Astrocyte of the spinal cord (primary cell): ENCODE results near the gene STK32B.
"Not testable (repeated sequence)": the region's sequence is repeated elsewhere in the genome, so short reads cannot be mapped to it uniquely, and the experiment has no call there.

ENCODE experiments used
- DNase-seq: peaks from one replicate; pipeline ENCODE4 v3.0.0; 2011; ENCODE audit warnings: low read depth, low spot score
- H3K4me3 ChIP-seq: 2 replicates; pipeline ENCODE4 v1.5.1; 2011; ENCODE audit warnings: low read depth, mild to moderate bottlenecking, low read length, moderate library complexity
- in situ Hi-C: cut with HindIII; loops from 2 replicates; pipeline ENCODE4 v1.10.0; 2017; ENCODE audit warnings: low sequenced_read_pairs
- TF ChIP-seq, protein P1 (sequence below): IDR thresholded peaks from 2 replicates; pipeline ENCODE4 v1.5.1; 2012; ENCODE audit warnings: low read depth, mild to moderate bottlenecking, low read length, inconsistent platforms

The STK32B gene

DNA sequence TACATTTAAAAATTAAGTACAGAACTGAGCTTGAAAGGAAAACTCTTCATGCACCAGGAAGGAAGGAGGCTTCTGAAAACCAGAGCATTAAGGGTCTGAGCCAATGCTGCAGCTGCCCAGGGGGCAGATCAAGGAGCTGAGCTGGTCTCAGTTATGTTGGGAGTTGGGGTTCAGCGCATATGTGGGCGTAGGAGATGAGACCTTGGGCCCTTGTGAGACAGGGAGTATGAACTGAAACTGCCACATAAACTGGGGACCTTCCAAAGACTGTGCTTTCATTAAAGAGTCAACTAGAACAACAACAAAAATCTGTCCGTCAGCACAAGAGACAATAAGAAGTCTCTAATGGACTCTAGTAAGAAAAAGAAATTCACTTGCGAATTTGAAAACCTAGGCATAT, 226.9 kb downstream of the STK32B start:
- no peak for DNase-seq
- no peak overlapping the region for H3K4me3 ChIP-seq
- in situ Hi-C loops: no loop called here
- TF ChIP-seq, protein P1, sequence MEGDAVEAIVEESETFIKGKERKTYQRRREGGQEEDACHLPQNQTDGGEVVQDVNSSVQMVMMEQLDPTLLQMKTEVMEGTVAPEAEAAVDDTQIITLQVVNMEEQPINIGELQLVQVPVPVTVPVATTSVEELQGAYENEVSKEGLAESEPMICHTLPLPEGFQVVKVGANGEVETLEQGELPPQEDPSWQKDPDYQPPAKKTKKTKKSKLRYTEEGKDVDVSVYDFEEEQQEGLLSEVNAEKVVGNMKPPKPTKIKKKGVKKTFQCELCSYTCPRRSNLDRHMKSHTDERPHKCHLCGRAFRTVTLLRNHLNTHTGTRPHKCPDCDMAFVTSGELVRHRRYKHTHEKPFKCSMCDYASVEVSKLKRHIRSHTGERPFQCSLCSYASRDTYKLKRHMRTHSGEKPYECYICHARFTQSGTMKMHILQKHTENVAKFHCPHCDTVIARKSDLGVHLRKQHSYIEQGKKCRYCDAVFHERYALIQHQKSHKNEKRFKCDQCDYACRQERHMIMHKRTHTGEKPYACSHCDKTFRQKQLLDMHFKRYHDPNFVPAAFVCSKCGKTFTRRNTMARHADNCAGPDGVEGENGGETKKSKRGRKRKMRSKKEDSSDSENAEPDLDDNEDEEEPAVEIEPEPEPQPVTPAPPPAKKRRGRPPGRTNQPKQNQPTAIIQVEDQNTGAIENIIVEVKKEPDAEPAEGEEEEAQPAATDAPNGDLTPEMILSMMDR: no peak

- H3K4me3 ChIP-seq, in situ Hi-C loops, DNase-seq: not testable (repeated sequence)
Observed at GRCh38 chr4:5280069-5280468, 228.8 kb downstream of the STK32B start.

- TF ChIP-seq, protein P1: no peak
- no peak for DNase-seq
Observed at GRCh38 chr4:5280828-5281227, 229.5 kb downstream of the STK32B start.

GRCh38 chr4:5283837-5284236, 232.6 kb downstream of the STK32B start:
- DNase-seq: no peak
- no peak overlapping the region for H3K4me3 ChIP-seq
- in situ Hi-C loops: no loop called here
- TF ChIP-seq, protein P1: no peak

More at GRCh38 chr4:5280828-5281227, 229.5 kb downstream of the STK32B start:
- in situ Hi-C loops: no loop called here
- no peak overlapping the region for H3K4me3 ChIP-seq

DNA sequence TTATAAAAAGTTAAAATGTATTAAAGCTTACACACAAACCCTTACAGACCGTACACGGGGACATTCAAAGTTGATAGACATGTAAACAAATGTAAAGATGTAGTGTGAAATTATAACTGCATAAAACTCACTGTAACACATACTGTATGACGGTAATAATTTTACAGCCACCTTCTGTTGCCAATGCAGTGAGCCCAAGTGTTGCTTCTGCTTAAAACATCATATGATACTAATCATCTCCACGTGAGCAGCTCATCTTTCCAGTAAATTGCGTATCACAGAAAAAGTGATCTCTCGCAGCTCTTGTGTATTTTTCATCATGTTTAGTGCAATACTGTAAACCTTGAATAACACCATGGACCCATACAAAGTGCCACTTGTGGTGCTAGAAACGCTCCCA, 233.2 kb downstream of the STK32B start:
- in situ Hi-C loops: no loop called here
- no peak for DNase-seq
- TF ChIP-seq, protein P1: no peak
- H3K4me3 ChIP-seq: no peak overlapping the region

GRCh38 chr4:5292101-5292500, 240.8 kb downstream of the STK32B start:
- in situ Hi-C loops: no loop called here
- DNase-seq: no peak

GRCh38 chr4:5298000-5298787, 246.9 kb downstream of the STK32B start:
- in situ Hi-C loops, DNase-seq: not testable (repeated sequence)

More at GRCh38 chr4:5292101-5292500, 240.8 kb downstream of the STK32B start:
- TF ChIP-seq, protein P1: no peak
- H3K4me3 ChIP-seq: no peak overlapping the region

DNA sequence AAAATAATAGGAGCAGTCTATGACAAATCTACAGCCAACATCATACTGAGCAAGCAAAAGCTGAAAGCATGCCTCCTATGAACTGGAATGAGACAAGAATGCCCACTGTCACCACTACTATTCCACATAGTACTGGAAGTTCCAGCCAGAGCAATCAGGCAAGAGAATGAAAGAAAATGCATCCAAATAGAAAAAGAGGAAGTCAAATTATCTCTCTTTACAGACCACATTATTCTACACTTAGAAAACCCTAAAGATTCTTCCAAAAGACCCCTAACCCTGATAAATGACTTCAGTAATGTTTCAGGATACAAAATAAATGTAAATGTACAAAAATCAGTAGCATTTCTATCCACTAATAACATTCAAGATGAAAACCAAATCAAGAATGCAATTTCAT, 249.0 kb downstream of the STK32B start:
- TF ChIP-seq, protein P1: no peak
- no peak for DNase-seq
- no peak overlapping the region for H3K4me3 ChIP-seq
- in situ Hi-C loops: no loop called here

More at GRCh38 chr4:5298000-5298787, 246.9 kb downstream of the STK32B start:
- H3K4me3 ChIP-seq: not testable (repeated sequence)
